GM12878 (cell line): ENCODE data around the gene TRPT1. TPM values are rescaled to one million over a fixed set of nuclear protein-coding genes. Genes with fewer than 3 reads are reported as not detected.
A peak's percentile ranks its signal among the peaks of the same experiment; 100 is the strongest.

Source experiments
- BACH1 ChIP-seq: fragments of 450-650 bp; IDR thresholded peaks from 2 replicates; pipeline ENCODE4 v1.6.1; 2017; ENCODE audit warnings: mild to moderate bottlenecking, borderline replicate concordance
- BHLHE40 ChIP-seq, 2 experiments: fragments of 450-650 bp in 1 of 2; IDR thresholded peaks; 2 replicates each; pipeline ENCODE4 v1.6.1; 2011 to 2017; ENCODE audit warnings: low read depth in 2 of 2, borderline replicate concordance in 1 of 2, improper control_type of control experiment in 1 of 2, low read length in 1 of 2, mild to moderate bottlenecking in 1 of 2
- CHD2 ChIP-seq: IDR thresholded peaks from 2 replicates; pipeline ENCODE4 v1.6.1; 2011; ENCODE audit warnings: low read depth, low read length, improper control_type of control experiment, borderline replicate concordance
- CHD4 ChIP-seq: fragments of 200-600 bp; sonication (generic); IDR thresholded peaks from 2 replicates; pipeline ENCODE4 v1.6.1; 2016; ENCODE audit warnings: mild to moderate bottlenecking
- CTCF ChIP-seq, 3 experiments: IDR thresholded peaks in 2 of 3; conservative IDR thresholded peaks in 1 of 3; 2 replicates each; pipeline ENCODE4 v1.5.1; 2011; ENCODE audit warnings: low read depth in 3 of 3, low read length in 3 of 3, mild to moderate bottlenecking in 3 of 3, control low read depth in 2 of 3, moderate library complexity in 2 of 3, inconsistent platforms in 1 of 3, mixed read lengths in 1 of 3; ENCODE audit not compliant: control insufficient read depth in 2 of 3, insufficient read depth in 1 of 3; ENCODE audit errors: extremely low read depth in 1 of 3
- EGR1 ChIP-seq, 2 experiments: IDR thresholded peaks; 1 replicate in 1 of 2; 2 replicates in 1 of 2; pipeline ENCODE4 v1.6.1; 2011 to 2012; ENCODE audit warnings: low read depth in 2 of 2, low read length in 2 of 2, borderline replicate concordance in 1 of 2, mild to moderate bottlenecking in 1 of 2, moderate library complexity in 1 of 2
- IKZF1 ChIP-seq: fragments of 450-650 bp; conservative IDR thresholded peaks from 2 replicates; pipeline ENCODE4 v1.6.1; 2017; ENCODE audit warnings: antibody characterized with exemption, mild to moderate bottlenecking
- IKZF2 ChIP-seq, 2 experiments: fragments of 450-650 bp; IDR thresholded peaks; 2 replicates each; pipeline ENCODE4 v1.6.1; 2017; ENCODE audit warnings: mild to moderate bottlenecking in 2 of 2, moderate library complexity in 2 of 2
- MEF2B ChIP-seq: fragments of 450-650 bp; IDR thresholded peaks from 2 replicates; pipeline ENCODE4 v1.6.1; 2018; ENCODE audit warnings: mild to moderate bottlenecking, moderate library complexity; ENCODE audit not compliant: partially characterized antibody, poor library complexity, severe bottlenecking
- MXI1 ChIP-seq: fragments of 150-350 bp; IDR thresholded peaks from 2 replicates; pipeline ENCODE4 v1.6.1; 2011; ENCODE audit warnings: low read depth, mild to moderate bottlenecking, inconsistent platforms, low read length, improper control_type of control experiment
- NKRF ChIP-seq: fragments of 450-650 bp; conservative IDR thresholded peaks from 2 replicates; pipeline ENCODE4 v1.6.1; 2017; ENCODE audit warnings: mild to moderate bottlenecking, moderate library complexity
- NR2C1 ChIP-seq: fragments of 450-650 bp; IDR thresholded peaks from 2 replicates; pipeline ENCODE4 v1.6.1; 2017; ENCODE audit warnings: antibody characterized with exemption, mild to moderate bottlenecking, moderate library complexity
- NR2F1 ChIP-seq: fragments of 450-650 bp; conservative IDR thresholded peaks from 2 replicates; pipeline ENCODE4 v1.6.1; 2017; ENCODE audit warnings: mild to moderate bottlenecking
- RAD21 ChIP-seq: IDR thresholded peaks from 2 replicates; pipeline ENCODE4 v1.6.1; 2011; ENCODE audit warnings: mild to moderate bottlenecking, low read depth, low read length, moderate library complexity; ENCODE audit not compliant: insufficient read depth
- RAD51 ChIP-seq: fragments of 450-650 bp; IDR thresholded peaks from 2 replicates; pipeline ENCODE4 v1.6.1; 2016; ENCODE audit warnings: moderate library complexity, mild to moderate bottlenecking, inconsistent platforms
- RB1 ChIP-seq: fragments of 450-650 bp; formaldehyde crosslinking; IDR thresholded peaks from 2 replicates; pipeline ENCODE4 v1.6.1; 2017; ENCODE audit warnings: mild to moderate bottlenecking, borderline replicate concordance
- SP1 ChIP-seq: IDR thresholded peaks from one replicate; pipeline ENCODE4 v1.6.1; 2011; ENCODE audit warnings: low read depth, low read length
- USF1 ChIP-seq: IDR thresholded peaks from 2 replicates; pipeline ENCODE4 v1.6.1; 2011; ENCODE audit warnings: borderline replicate concordance, low read depth, mild to moderate bottlenecking, moderate library complexity, mixed read lengths, low read length; ENCODE audit not compliant: insufficient read depth; ENCODE audit errors: extremely low read length
- YY1 ChIP-seq: IDR thresholded peaks from 2 replicates; pipeline ENCODE4 v1.6.1; 2011; ENCODE audit warnings: low read depth, mild to moderate bottlenecking, low read length
- ZSCAN29 ChIP-seq: fragments of 450-650 bp; IDR thresholded peaks from 2 replicates; pipeline ENCODE4 v1.6.1; 2017; ENCODE audit warnings: mild to moderate bottlenecking, moderate library complexity
- polyA plus RNA-seq, 11 experiments: library from polyadenylated mRNA; depleted of rRNA in 4 of 11; unstranded in 6 of 11; stranded (reverse) in 5 of 11; fragments of >200 nt; fragmentation: Nextera tagmentation in 4 of 11; fragmentation: Illumina TruSeq in 1 of 11; extraction: Ambion mirVana in 4 of 11; extraction: Trizol in 1 of 11; gene quantifications; 1 replicate in 1 of 11; 2 replicates in 10 of 11; pipeline versions ENCODE4 v1.2.1 to v1.2.3, GENCODE V29; 2011 to 2016; ENCODE audit warnings: inconsistent platforms in 2 of 11, missing spikeins in 2 of 11, low read depth in 1 of 11
- total RNA-seq, 4 experiments: library from RNA; depleted of rRNA in 3 of 4; stranded (reverse); fragments of >200 nt in 3 of 4; fragmentation: Illumina TruSeq in 1 of 4; extraction: Trizol in 1 of 4; gene quantifications; 2 replicates each; pipeline versions ENCODE4 v1.2.1 to v1.2.3, GENCODE V29; 2013 to 2021

TRPT1 gene
- total and polyA plus RNA-seq, 10 of the 15 experiments (the other 5 are each of a cell fraction or from before 2014, with no cell fraction given) = 7.1 to 63.0 (median 31.4) TPM

- TF ChIP-seq NKRF (0 out of 2 replicates have a peak, but pooled peaks have one; percentile 56), NR2C1 (0 out of 2 replicates have a peak, but pooled peaks have one; percentile 34), BHLHE40 (IDR thresholded peaks at IDR 0.05; ENCODE audit: borderline replicate concordance in 1 of 2, low read depth in 2 of 2, low read length in 1 of 2) (peak; percentile 21 to 26; a peak in 1 of 4 replicates), RB1 (no peak), EGR1 (IDR thresholded peaks at IDR 0.05; ENCODE audit: borderline replicate concordance in 1 of 2, low read depth in 2 of 2, low read length in 2 of 2) (peak in 1 of 2 experiments; percentile 40; a peak in 1 of 3 replicates), BACH1 (peak; percentile 42; the same call in 1 of the 2 replicates), MEF2B (peak; percentile 25), CHD2 (no peak), IKZF1 (peak; percentile 29), RAD21 (peak; percentile 29), IKZF2 (IDR thresholded peaks at IDR 0.05) (no peak), NR2F1 (peak; percentile 32; the same call in 1 of the 2 replicates), CTCF (IDR thresholded peaks at IDR 0.05 in 2 of 3, conservative IDR thresholded peaks at IDR 0.05 in 1 of 3; ENCODE audit: control insufficient read depth in 2 of 3, extremely low read depth in 1 of 3, insufficient read depth in 1 of 3, low read depth in 3 of 3, low read length in 3 of 3) (peak; percentile 59 to 71 (median 70)), ZSCAN29 (no peak), USF1 (no peak), RAD51 (no peak), SP1 (peak; percentile 47), CHD4 (no peak), MXI1 (no peak), YY1 (peak; percentile 60; the same call in 1 of the 2 replicates)
Measured at GRCh38 chr11:64251016-64251752, 25.2 kb upstream of the TRPT1 start, which contains the start of gene PLCB3 (continued).
